HCT116 (cell line): ENCODE measurements around the gene BICDL2. TPM values are rescaled to one million over a fixed set of nuclear protein-coding genes. Genes with fewer than 3 reads are reported as not detected.

Source experiments
- ATAC-seq: fragments of 200-7000 bp; cut with Tn5 transposase; 2 replicates; pipeline ENCODE4 v1.9.1; 2020; ENCODE audit warnings: mild to moderate bottlenecking, moderate library complexity
- BruUV-seq: library from RNA; stranded (reverse); fragments of 400-500 nt; replicated peaks from 2 replicates; lab custom pipeline; 2021; lab: Mats Ljungman, UMichigan
- CTCF ChIA-PET: fragments of 300-600 bp; sonication (Branson Sonifier 250); formaldehyde crosslinking; loops from one replicate; lab custom pipeline; 2021; ENCODE audit warnings: antibody characterized with exemption; lab: Charles Lee
- POLR2A ChIA-PET: fragments of 300-600, 350-600 bp; sonication (Branson Sonifier 250); formaldehyde crosslinking; loops from one replicate; lab custom pipeline; 2021; ENCODE audit warnings: antibody characterized with exemption; lab: Charles Lee
- RAD21 ChIA-PET, 2 experiments: fragments of 300-600 bp; sonication (Branson Sonifier 250); formaldehyde crosslinking; loops; one replicate each; lab custom pipeline; 2023; ENCODE audit warnings: low total read pairs in 2 of 2; ENCODE audit not compliant: uncharacterized antibody in 2 of 2, unreplicated experiment in 2 of 2, low non-redundant PET in 1 of 2; lab: Charles Lee
- DNase-seq: peaks from one replicate; pipeline ENCODE4 v3.0.0-alpha.2; 2010; ENCODE audit warnings: low read depth, low spot score
- H2AFZ ChIP-seq: fragments of 200-600 bp; shearing (Covaris generic), sonication (generic); 2 replicates; pipeline ENCODE4 v1.6.1; 2017; ENCODE audit warnings: low read depth, mixed run types, mixed read lengths, antibody characterized with exemption, low read length; ENCODE audit not compliant: poor library complexity, severe bottlenecking
- H3K27ac ChIP-seq: 2 replicates; pipeline ENCODE4 v1.5.1; 2012; ENCODE audit warnings: low read depth, low read length
- H3K27me3 ChIP-seq: fragments of 200-600 bp; sonication (generic); 2 replicates; pipeline ENCODE4 v1.6.1; 2016; ENCODE audit warnings: mixed run types, low read length, mixed read lengths; ENCODE audit not compliant: insufficient read depth
- H3K36me3 ChIP-seq, 2 experiments: fragments of 200-500 bp in 1 of 2; fragments of 200-600 bp in 1 of 2; sonication (Bioruptor generic) in 1 of 2; sonication (generic) in 1 of 2; 2 replicates each; pipeline versions ENCODE4 v1.5.1 to v1.6.1; 2014 to 2016; ENCODE audit warnings: low read length in 2 of 2, inconsistent platforms in 1 of 2, mixed read lengths in 1 of 2, mixed run types in 1 of 2; ENCODE audit not compliant: insufficient read depth in 2 of 2, control insufficient read depth in 1 of 2
- H3K4me1 ChIP-seq, 2 experiments: fragments of 200-600 bp in 1 of 2; sonication (generic) in 1 of 2; 2 replicates each; pipeline versions ENCODE4 v1.5.1 to v1.6.1; 2012 to 2017; ENCODE audit warnings: low read length in 2 of 2, inconsistent platforms in 1 of 2, mild to moderate bottlenecking in 1 of 2, mixed read lengths in 1 of 2, mixed run types in 1 of 2, moderate library complexity in 1 of 2; ENCODE audit not compliant: insufficient read depth in 2 of 2, control insufficient read depth in 1 of 2
- H3K4me2 ChIP-seq: fragments of 200-600 bp; sonication (generic); 2 replicates; pipeline ENCODE4 v1.6.1; 2017; ENCODE audit warnings: mixed run types, low read length, mixed read lengths
- H3K4me3 ChIP-seq, 2 experiments: fragments of 200-600 bp in 1 of 2; sonication (generic) in 1 of 2; replicated peaks in 1 of 2; 2 replicates each; pipeline ENCODE4 v1.5.1; 2011 to 2016; ENCODE audit warnings: low read length in 2 of 2, control low read depth in 1 of 2, low read depth in 1 of 2, mild to moderate bottlenecking in 1 of 2, mixed read lengths in 1 of 2, mixed run types in 1 of 2
- H3K79me2 ChIP-seq: fragments of 200-600 bp; sonication (generic); 2 replicates; pipeline ENCODE4 v1.6.1; 2017; ENCODE audit warnings: mild to moderate bottlenecking, mixed run types, low read length, moderate library complexity, mixed read lengths; ENCODE audit not compliant: insufficient read depth
- H3K9ac ChIP-seq: fragments of 200-600 bp; sonication (generic); 2 replicates; pipeline ENCODE4 v1.6.1; 2016; ENCODE audit warnings: low read length, mixed read lengths
- H3K9me2 ChIP-seq: fragments of 200-600 bp; sonication (generic), shearing (Covaris generic); 2 replicates; pipeline ENCODE4 v1.6.1; 2017; ENCODE audit warnings: mixed run types, mild to moderate bottlenecking, moderate library complexity; ENCODE audit not compliant: insufficient read depth
- H3K9me3 ChIP-seq, 2 experiments: fragments of 200-500 bp in 1 of 2; fragments of 200-600 bp in 1 of 2; sonication (Bioruptor generic) in 1 of 2; sonication (generic) in 1 of 2; 2 replicates each; pipeline ENCODE4 v1.6.1; 2014 to 2017; ENCODE audit warnings: low read length in 2 of 2, mixed read lengths in 2 of 2, inconsistent platforms in 1 of 2, low read depth in 1 of 2, mild to moderate bottlenecking in 1 of 2, mixed run types in 1 of 2, moderate library complexity in 1 of 2; ENCODE audit not compliant: control insufficient read depth in 1 of 2, insufficient read depth in 1 of 2
- H4K20me1 ChIP-seq: fragments of 200-600 bp; sonication (generic), shearing (Covaris generic); 2 replicates; pipeline ENCODE4 v1.6.1; 2017; ENCODE audit warnings: mixed run types, mild to moderate bottlenecking, moderate library complexity; ENCODE audit not compliant: insufficient read depth
- CBX3 ChIP-seq: IDR thresholded peaks from 2 replicates; pipeline ENCODE4 v1.6.1; 2012; ENCODE audit warnings: low read depth
- CEBPB ChIP-seq: IDR thresholded peaks from 2 replicates; pipeline ENCODE4 v1.6.1; 2012; ENCODE audit warnings: low read depth
- CTCF ChIP-seq, 3 experiments: fragments of 200-600 bp in 1 of 3; sonication (generic) in 1 of 3; IDR thresholded peaks in 2 of 3; conservative IDR thresholded peaks in 1 of 3; 2 replicates each; pipeline ENCODE4 v1.5.1; 2012 to 2017; ENCODE audit warnings: low read depth in 2 of 3, low read length in 2 of 3, antibody characterized with exemption in 1 of 3, borderline replicate concordance in 1 of 3, control low read depth in 1 of 3, mild to moderate bottlenecking in 1 of 3, mixed read lengths in 1 of 3, mixed run types in 1 of 3, moderate library complexity in 1 of 3; ENCODE audit not compliant: insufficient read depth in 1 of 3
- EGR1 ChIP-seq: IDR thresholded peaks from 2 replicates; pipeline ENCODE4 v1.6.1; 2012; ENCODE audit warnings: low read depth
- EZH2phosphoT487 ChIP-seq: fragments of 200-600 bp; IDR thresholded peaks from 2 replicates; pipeline ENCODE4 v1.6.1; 2018; ENCODE audit warnings: antibody characterized with exemption, borderline replicate concordance
- FOSL1 ChIP-seq: IDR thresholded peaks from 2 replicates; pipeline ENCODE4 v1.6.1; 2012; ENCODE audit warnings: low read depth
- REST ChIP-seq: IDR thresholded peaks from 2 replicates; pipeline ENCODE4 v1.6.1; 2012; ENCODE audit warnings: low read depth
- SP1 ChIP-seq: IDR thresholded peaks from 2 replicates; pipeline ENCODE4 v1.6.1; 2012; ENCODE audit warnings: low read depth
- ZNF274 ChIP-seq: fragments of 200-500 bp; sonication (Bioruptor generic); IDR thresholded peaks from 2 replicates; pipeline ENCODE4 v1.6.1; 2014; ENCODE audit warnings: mild to moderate bottlenecking, low read depth, low read length, inconsistent platforms
- intact Hi-C: fragments of 100-400 bp; cut with micrococcal nuclease; formaldehyde crosslinking; loops from 2 replicates; pipeline ENCODE4 v1.10.0; 2022
- total RNA-seq: library from RNA; stranded (reverse); gene quantifications from one replicate; pipeline ENCODE4 v1.2.1, GENCODE V29; 2021; ENCODE audit not compliant: unreplicated experiment

BICDL2 gene
- total RNA-seq, 1 experiment from 2014 or later, result 21.3 TPM

GRCh38 chr16:3027489-3027795 is 9.3 kb downstream of the BICDL2 start:
- TF ChIP-seq FOSL1 (no peak), REST (no peak), CBX3 (no peak), ZNF274 (no peak), CTCF (IDR thresholded peaks at IDR 0.05 in 2 of 3, conservative IDR thresholded peaks at IDR 0.05 in 1 of 3; ENCODE audit: borderline replicate concordance in 1 of 3, insufficient read depth in 1 of 3, low read depth in 2 of 3, low read length in 2 of 3) (no peak), EZH2phosphoT487 (no peak), CEBPB (no peak), EGR1 (no peak), SP1 (no peak)
- intact Hi-C loops, result no loop called here
- ChIA-PET RAD21 (interaction anchor here in 1 of 2 experiments (1.0 kb wide), 1 partner anchor 24 kb away, joined by 4 read pairs; no protein-coding TSS in a partner anchor), CTCF (interaction anchor here (0.7 to 2.0 kb wide), 16 partner anchors 7 to 145 kb away, joined by 3 to 29 read pairs (median 6); partner anchors contain the start of gene TNFRSF12A), POLR2A (interaction anchor here (0.8 to 1.9 kb wide), 4 partner anchors 12 to 24 kb away, joined by 3 to 16 read pairs (median 4); no protein-coding TSS in a partner anchor)
- Histone ChIP-seq H3K9me3 (no peaks in the 10 kb centered on the region), H3K36me3 (peaks cover 8 to 22% of the 10 kb centered on the region in 2 experiments; a peak in 2 of 4 replicates), H3K4me1 (peaks cover 12 to 57% of the 10 kb centered on the region in 2 experiments), H3K79me2 (peaks cover 10% of the 10 kb centered on the region; the same call in 1 of the 2 replicates), H3K4me2 (peak overlapping the region; percentile 71; the same call in 1 of the 2 replicates), H3K27me3 (no peaks in the 10 kb centered on the region), H3K27ac (peak overlapping the region; percentile 68), H2AFZ (no peak overlapping the region), H4K20me1 (no peaks in the 10 kb centered on the region), H3K9ac (peak overlapping the region; percentile 47; the same call in 1 of the 2 replicates), H3K9me2 (no peaks in the 10 kb centered on the region), H3K4me3 (0 out of 4 replicates have a peak overlapping the region, but pooled peaks of 1 of the 2 experiments have one; percentile 33)
- BruUV-seq, result no TSS peak
- DNase-seq, result no peak
- ATAC-seq, result no peak
